SK-N-SH (cell line): ENCODE measurements around the gene HS6ST3. TPM values are rescaled to one million over a fixed set of nuclear protein-coding genes. Genes with fewer than 3 reads are reported as not detected.

Experiments used
- CTCF ChIA-PET: fragments of 300-600, 350-600 bp; formaldehyde crosslinking; extraction: SDS; loops from one replicate; lab custom pipeline; 2021; lab: Yijun Ruan, JAX
- POLR2A ChIA-PET: fragments of 350-600 bp; sonication (Branson Sonifier 250); formaldehyde crosslinking; extraction: SDS; loops from one replicate; lab custom pipeline; 2020; ENCODE audit warnings: antibody characterized with exemption, inconsistent platforms; lab: Yijun Ruan, JAX
- DNase-seq: peaks from one replicate; pipeline ENCODE4 v3.0.0; 2012
- H2AFZ ChIP-seq: fragments of 200-600 bp; sonication (generic); 2 replicates; pipeline ENCODE4 v1.8.1; 2016; ENCODE audit warnings: antibody characterized with exemption, mild to moderate bottlenecking, low read depth
- H3F3A ChIP-seq: fragments of 200-600 bp; sonication (generic); replicated peaks from 2 replicates; pipeline ENCODE3; 2016; ENCODE audit warnings: antibody characterized with exemption, mild to moderate bottlenecking; ENCODE audit not compliant: insufficient read depth
- H3K27ac ChIP-seq, 2 experiments: fragments of 200-500 bp in 1 of 2; fragments of 200-600 bp in 1 of 2; sonication (Bioruptor generic) in 1 of 2; sonication (generic), shearing (Covaris generic) in 1 of 2; 2 replicates each; pipeline versions ENCODE4 v1.5.1 to v1.6.1; 2014 to 2016; ENCODE audit warnings: low read depth in 2 of 2, inconsistent platforms in 1 of 2, low read length in 1 of 2, mild to moderate bottlenecking in 1 of 2, mixed read lengths in 1 of 2
- H3K27me3 ChIP-seq: fragments of 200-600 bp; sonication (generic), shearing (Covaris generic); 2 replicates; pipeline ENCODE4 v1.6.1; 2016; ENCODE audit warnings: mixed run types; ENCODE audit not compliant: insufficient read depth
- H3K36me3 ChIP-seq, 2 experiments: fragments of 200-500 bp in 1 of 2; fragments of 200-600 bp in 1 of 2; sonication (Bioruptor generic) in 1 of 2; sonication (generic) in 1 of 2; replicated peaks in 1 of 2; 2 replicates each; pipeline versions ENCODE3 to v1.5.1; 2014 to 2016; ENCODE audit warnings: low read length in 1 of 2, mild to moderate bottlenecking in 1 of 2; ENCODE audit not compliant: insufficient read depth in 2 of 2, control insufficient read depth in 1 of 2
- H3K4me1 ChIP-seq, 2 experiments: fragments of 200-500 bp in 1 of 2; fragments of 200-600 bp in 1 of 2; sonication (Bioruptor generic) in 1 of 2; sonication (generic), shearing (Covaris generic) in 1 of 2; 2 replicates each; pipeline versions ENCODE4 v1.5.1 to v1.6.1; 2014 to 2016; ENCODE audit warnings: low read depth in 1 of 2, low read length in 1 of 2, mixed run types in 1 of 2; ENCODE audit not compliant: insufficient read depth in 2 of 2, control insufficient read depth in 1 of 2
- H3K4me2 ChIP-seq: fragments of 200-600 bp; sonication (generic), shearing (Covaris generic); 2 replicates; pipeline ENCODE4 v1.6.1; 2017; ENCODE audit warnings: mixed run types
- H3K4me3 ChIP-seq, 2 experiments: fragments of 200-500 bp in 1 of 2; fragments of 200-600 bp in 1 of 2; sonication (Bioruptor generic) in 1 of 2; sonication (generic), shearing (Covaris generic) in 1 of 2; 2 replicates each; pipeline versions ENCODE4 v1.5.1 to v1.8.1; 2014 to 2016; ENCODE audit warnings: low read depth in 2 of 2, inconsistent platforms in 1 of 2, low read length in 1 of 2, mild to moderate bottlenecking in 1 of 2, mixed read lengths in 1 of 2, moderate library complexity in 1 of 2
- H3K79me2 ChIP-seq: fragments of 200-600 bp; sonication (generic); 2 replicates; pipeline ENCODE4 v1.8.1; 2017; ENCODE audit warnings: mild to moderate bottlenecking; ENCODE audit not compliant: insufficient read depth
- H3K9ac ChIP-seq: fragments of 200-600 bp; sonication (generic); 2 replicates; pipeline ENCODE4 v1.6.1; 2017; ENCODE audit warnings: mixed run types
- H3K9me2 ChIP-seq: fragments of 200-600 bp; sonication (generic); 2 replicates; pipeline ENCODE4 v1.6.1; 2017; ENCODE audit warnings: mixed run types
- H3K9me3 ChIP-seq: fragments of 200-600 bp; sonication (generic); 2 replicates; pipeline ENCODE4 v1.6.1; 2017; ENCODE audit warnings: mixed run types, mild to moderate bottlenecking, moderate library complexity
- H4K20me1 ChIP-seq: fragments of 200-600 bp; sonication (generic); 2 replicates; pipeline ENCODE4 v1.6.1; 2017; ENCODE audit warnings: mild to moderate bottlenecking, mixed run types; ENCODE audit not compliant: insufficient read depth
- ELF1 ChIP-seq: IDR thresholded peaks from 2 replicates; pipeline ENCODE4 v1.4.0; 2012
- FOXM1 ChIP-seq: IDR thresholded peaks from 2 replicates; pipeline ENCODE4 v1.4.0; 2012; ENCODE audit warnings: low read depth, mild to moderate bottlenecking
- GABPA ChIP-seq: IDR thresholded peaks from 2 replicates; pipeline ENCODE4 v1.4.0; 2012; ENCODE audit warnings: low read depth, mild to moderate bottlenecking
- GATA2 ChIP-seq: sonication (generic); formaldehyde crosslinking; IDR thresholded peaks from 2 replicates; pipeline ENCODE4 v1.5.0; 2020; ENCODE audit warnings: mild to moderate bottlenecking, missing genetic modification reagents
- IRF3 ChIP-seq: fragments of 150-350 bp; IDR thresholded peaks from 2 replicates; pipeline ENCODE4 v1.6.1; 2016; ENCODE audit warnings: mild to moderate bottlenecking, low read depth, low read length
- MEF2A ChIP-seq: IDR thresholded peaks from 2 replicates; pipeline ENCODE4 v1.4.0; 2012; ENCODE audit warnings: low read depth, borderline replicate concordance
- MXI1 ChIP-seq: IDR thresholded peaks from 2 replicates; pipeline ENCODE4 v1.6.1; 2012; ENCODE audit warnings: mild to moderate bottlenecking, low read depth, low read length, improper control_type of control experiment
- NFIC ChIP-seq: IDR thresholded peaks from 2 replicates; pipeline ENCODE4 v1.4.0; 2012; ENCODE audit warnings: borderline replicate concordance
- NRF1 ChIP-seq: IDR thresholded peaks from 2 replicates; pipeline ENCODE4 v1.6.1; 2012; ENCODE audit warnings: low read depth, mild to moderate bottlenecking, low read length
- PBX3 ChIP-seq: IDR thresholded peaks from 2 replicates; pipeline ENCODE4; 2012
- POLR2AphosphoS5 ChIP-seq: IDR thresholded peaks from 2 replicates; pipeline ENCODE4 v1.6.1; 2012; ENCODE audit warnings: low read depth, low read length
- RAD21 ChIP-seq: IDR thresholded peaks from 2 replicates; pipeline ENCODE4 v1.6.1; 2012; ENCODE audit warnings: mild to moderate bottlenecking, low read length
- RFX5 ChIP-seq: IDR thresholded peaks from 2 replicates; pipeline ENCODE4 v1.6.1; 2012; ENCODE audit warnings: mild to moderate bottlenecking, improper control_type of control experiment, low read length
- SIN3A ChIP-seq: IDR thresholded peaks from 2 replicates; pipeline ENCODE4 v1.6.1; 2012; ENCODE audit warnings: low read depth, mild to moderate bottlenecking, low read length, moderate library complexity, borderline replicate concordance
- TAF1 ChIP-seq: IDR thresholded peaks from 2 replicates; pipeline ENCODE4 v1.6.1; 2012; ENCODE audit warnings: low read depth, mild to moderate bottlenecking, low read length, moderate library complexity, borderline replicate concordance
- YY1 ChIP-seq: IDR thresholded peaks from 2 replicates; pipeline ENCODE4 v1.4.0; 2012; ENCODE audit warnings: low read depth, mild to moderate bottlenecking
- ZBTB33 ChIP-seq: IDR thresholded peaks from 2 replicates; pipeline ENCODE4 v1.4.0; 2012; ENCODE audit warnings: low read depth, borderline replicate concordance
- WGBS: methylation state at CpG from one replicate; pipeline ENCODE4 v1.1.6; 2017; ENCODE audit warnings: low lambda C conversion rate; 5-methylcytosine and 5-hydroxymethylcytosine counted together
- polyA plus RNA-seq, 3 experiments: library from polyadenylated mRNA; depleted of rRNA; stranded (reverse); fragments of >200 nt; gene quantifications; 2 replicates each; pipeline ENCODE4 v1.2.3, GENCODE V29; 2012

The HS6ST3 gene
- polyA plus RNA-seq, 1 of the 3 experiments (the other 2 are of a cell fraction) = under 0.01 TPM

GRCh38 chr13:96540670-96541069, 450.8 kb downstream of the HS6ST3 start:
- Histone ChIP-seq H3K9ac (no peak overlapping the region), H3F3A (no peaks in the 10 kb centered on the region), H3K36me3 (no peaks in the 10 kb centered on the region), H2AFZ (no peak overlapping the region), H3K79me2 (no peaks in the 10 kb centered on the region), H3K9me3 (no peaks in the 10 kb centered on the region), H3K4me3 (no peak overlapping the region), H3K4me1 (no peaks in the 10 kb centered on the region), H3K9me2 (no peaks in the 10 kb centered on the region), H3K27ac (no peak overlapping the region), H3K27me3 (no peaks in the 10 kb centered on the region), H4K20me1 (no peaks in the 10 kb centered on the region), H3K4me2 (no peak overlapping the region)
- 44% methylated on average over 3 of the region's 3 CpGs for WGBS
- ChIA-PET CTCF (no interaction called here), POLR2A (no interaction called here)
- DNase-seq = no peak
- TF ChIP-seq YY1 (no peak), SIN3A (no peak), MEF2A (no peak)

GRCh38 chr13:96542986-96543385, 453.1 kb downstream of the HS6ST3 start:
- TF ChIP-seq ZBTB33 (no peak), SIN3A (no peak), GATA2 (CRISPR knock-in tag) (no peak), IRF3 (no peak), NFIC (no peak), PBX3 (no peak), RFX5 (no peak), MXI1 (no peak), TAF1 (no peak), ELF1 (no peak), FOXM1 (no peak), RAD21 (no peak), YY1 (no peak), GABPA (no peak), POLR2AphosphoS5 (no peak), NRF1 (no peak)
- TF ChIP-seq, all 33 proteins: peak for 0
- CTCF ChIA-PET = no interaction called here
- Histone ChIP-seq H3K4me1 (no peaks in the 10 kb centered on the region), H3K9ac (no peak overlapping the region), H3K36me3 (no peaks in the 10 kb centered on the region), H3K9me3 (no peaks in the 10 kb centered on the region), H3K27me3 (no peaks in the 10 kb centered on the region), H2AFZ (no peak overlapping the region), H3K4me3 (no peak overlapping the region), H3F3A (no peaks in the 10 kb centered on the region), H3K79me2 (no peaks in the 10 kb centered on the region), H3K27ac (no peak overlapping the region), H4K20me1 (no peaks in the 10 kb centered on the region), H3K9me2 (no peaks in the 10 kb centered on the region), H3K4me2 (no peak overlapping the region)
- WGBS = 16% methylated on average over 2 of the region's 2 CpGs
- no peak for DNase-seq
- POLR2A ChIA-PET = no interaction called here
